PC-3 (cell line): ENCODE measurements around the gene EXD2.
"Not testable (repeated sequence)": the region's sequence is repeated elsewhere in the genome, so short reads cannot be mapped to it uniquely, and the experiment has no call there.

ENCODE experiments used
- EZH2 ChIP-seq: fragments of 300-600 bp; sonication (generic); IDR thresholded peaks from one replicate; pipeline ENCODE4 v1.6.1; 2017; ENCODE audit warnings: antibody characterized with exemption, mild to moderate bottlenecking, low read length; ENCODE audit not compliant: unreplicated experiment
- EZH2phosphoT487 ChIP-seq: fragments of 300-600 bp; sonication (generic); IDR thresholded peaks from 2 replicates; pipeline ENCODE4 v1.6.1; 2018; ENCODE audit warnings: mild to moderate bottlenecking, antibody characterized with exemption, low read length, borderline replicate concordance
- TF ChIP-seq, protein P1 (sequence below): fragments of 300-600 bp; sonication (generic); conservative IDR thresholded peaks from 2 replicates; pipeline ENCODE4 v1.5.1; 2017; ENCODE audit warnings: antibody characterized with exemption, low read depth, mild to moderate bottlenecking, low read length

- TF ChIP-seq, protein P1, sequence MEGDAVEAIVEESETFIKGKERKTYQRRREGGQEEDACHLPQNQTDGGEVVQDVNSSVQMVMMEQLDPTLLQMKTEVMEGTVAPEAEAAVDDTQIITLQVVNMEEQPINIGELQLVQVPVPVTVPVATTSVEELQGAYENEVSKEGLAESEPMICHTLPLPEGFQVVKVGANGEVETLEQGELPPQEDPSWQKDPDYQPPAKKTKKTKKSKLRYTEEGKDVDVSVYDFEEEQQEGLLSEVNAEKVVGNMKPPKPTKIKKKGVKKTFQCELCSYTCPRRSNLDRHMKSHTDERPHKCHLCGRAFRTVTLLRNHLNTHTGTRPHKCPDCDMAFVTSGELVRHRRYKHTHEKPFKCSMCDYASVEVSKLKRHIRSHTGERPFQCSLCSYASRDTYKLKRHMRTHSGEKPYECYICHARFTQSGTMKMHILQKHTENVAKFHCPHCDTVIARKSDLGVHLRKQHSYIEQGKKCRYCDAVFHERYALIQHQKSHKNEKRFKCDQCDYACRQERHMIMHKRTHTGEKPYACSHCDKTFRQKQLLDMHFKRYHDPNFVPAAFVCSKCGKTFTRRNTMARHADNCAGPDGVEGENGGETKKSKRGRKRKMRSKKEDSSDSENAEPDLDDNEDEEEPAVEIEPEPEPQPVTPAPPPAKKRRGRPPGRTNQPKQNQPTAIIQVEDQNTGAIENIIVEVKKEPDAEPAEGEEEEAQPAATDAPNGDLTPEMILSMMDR, result not testable (repeated sequence)
- TF ChIP-seq EZH2, EZH2phosphoT487: not testable (repeated sequence)
These were observed 8.7 kb upstream of the EXD2 start for GRCh38 chr14:69182580-69182979.
